CD4-positive, alpha-beta T cell treated with Interleukin-2 at 100 ng/mL for 4 hours (primary cell): ENCODE measurements around the gene ZNF85.
"Not testable (repeated sequence)": the region's sequence is repeated elsewhere in the genome, so short reads cannot be mapped to it uniquely, and the experiment has no call there.

Experiments used
- DNase-seq: peaks from one replicate; pipeline ENCODE4 v3.0.0-alpha.2; 2020; ENCODE audit warnings: low spot score

Gene ZNF85

GRCh38 chr19:20923077-20923871 lies at the start of gene ZNF85:
Gene ZNF85, plus strand, starts transcription at chr19:20923251. Its CDS starts 150 bp downstream, at chr19:20923401.
- DNase-seq: peak; percentile 95

DNA sequence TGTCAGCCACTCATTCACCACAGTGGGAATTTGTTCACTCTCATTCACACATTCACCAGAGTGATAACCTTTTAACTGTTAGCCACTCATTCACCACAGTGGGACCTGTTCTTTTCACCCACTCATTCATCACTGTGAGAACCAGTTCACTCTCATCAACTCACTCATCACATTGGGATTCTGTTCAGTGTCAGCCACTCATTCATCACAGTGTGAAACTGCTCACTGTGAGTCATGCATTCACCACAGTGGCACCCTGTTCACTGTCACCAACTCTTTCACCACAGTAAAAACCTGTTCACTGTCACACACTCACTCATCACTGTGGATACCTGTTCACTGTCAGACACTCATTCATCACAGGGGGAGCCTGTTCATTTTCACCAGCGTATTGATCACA lies 43.5 kb upstream of the ZNF85 start:
- DNase-seq: no peak

DNA sequence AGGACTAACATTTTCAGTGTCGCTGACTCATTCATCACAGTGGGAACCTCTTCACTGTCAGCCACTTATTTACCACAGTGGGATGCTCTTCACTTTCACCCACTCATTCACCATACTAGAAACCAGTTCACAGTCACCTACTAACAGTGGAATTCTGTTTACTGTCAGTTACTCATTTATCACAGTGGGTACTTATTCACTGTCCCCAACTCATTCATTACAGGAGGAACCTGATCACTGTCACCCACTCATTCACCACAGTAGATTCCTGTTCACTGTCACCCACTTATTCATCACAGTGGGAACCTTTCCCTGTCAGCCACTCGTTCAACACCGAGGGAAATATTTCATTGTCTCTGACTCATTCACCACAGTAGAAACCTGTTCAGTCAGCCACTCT lies 10.1 kb upstream of the ZNF85 start:
- no peak for DNase-seq

DNA sequence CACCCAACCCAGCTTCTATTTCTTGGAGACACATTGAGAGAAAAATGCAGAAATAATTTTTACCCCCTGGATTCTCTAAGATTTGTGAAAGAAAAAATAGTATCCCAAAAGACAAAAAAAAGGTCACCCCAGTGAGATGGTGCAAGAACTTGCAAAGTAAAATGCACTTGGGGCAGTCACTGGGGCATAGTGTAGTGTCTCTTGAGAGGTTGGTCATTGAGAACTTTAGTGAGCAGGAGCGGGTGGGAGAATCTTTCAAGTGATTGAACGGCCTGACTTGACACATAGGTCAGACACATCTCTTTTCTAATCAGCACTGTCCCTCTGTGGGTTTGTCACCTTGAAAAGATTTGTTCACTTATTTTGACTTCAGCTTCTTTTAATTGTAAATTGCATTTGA lies 2.4 kb downstream of the ZNF85 start:
- no peak for DNase-seq

DNA sequence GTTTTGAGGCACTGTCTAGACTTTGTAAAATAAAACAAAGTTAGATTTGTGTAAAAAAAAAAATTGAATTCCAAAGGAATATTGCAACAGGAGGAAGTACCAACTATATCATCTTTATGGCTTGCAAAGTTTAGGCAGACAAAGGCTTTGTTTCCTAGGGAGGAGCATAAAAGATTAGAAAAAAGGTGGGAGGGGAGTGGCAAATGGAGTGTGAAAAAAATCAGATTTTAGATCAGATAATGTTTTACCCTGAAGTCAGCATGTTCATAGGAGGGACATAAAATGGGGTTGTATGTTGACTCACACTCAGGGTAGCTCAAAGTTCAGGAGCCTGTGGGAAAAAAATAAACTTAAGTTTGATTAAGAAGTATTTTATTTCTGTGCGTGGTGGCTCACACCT lies 3.7 kb downstream of the ZNF85 start:
- DNase-seq: no peak

- DNase-seq: no peak
Observed at GRCh38 chr19:20928371-20928770, 5.3 kb downstream of the ZNF85 start.

DNA sequence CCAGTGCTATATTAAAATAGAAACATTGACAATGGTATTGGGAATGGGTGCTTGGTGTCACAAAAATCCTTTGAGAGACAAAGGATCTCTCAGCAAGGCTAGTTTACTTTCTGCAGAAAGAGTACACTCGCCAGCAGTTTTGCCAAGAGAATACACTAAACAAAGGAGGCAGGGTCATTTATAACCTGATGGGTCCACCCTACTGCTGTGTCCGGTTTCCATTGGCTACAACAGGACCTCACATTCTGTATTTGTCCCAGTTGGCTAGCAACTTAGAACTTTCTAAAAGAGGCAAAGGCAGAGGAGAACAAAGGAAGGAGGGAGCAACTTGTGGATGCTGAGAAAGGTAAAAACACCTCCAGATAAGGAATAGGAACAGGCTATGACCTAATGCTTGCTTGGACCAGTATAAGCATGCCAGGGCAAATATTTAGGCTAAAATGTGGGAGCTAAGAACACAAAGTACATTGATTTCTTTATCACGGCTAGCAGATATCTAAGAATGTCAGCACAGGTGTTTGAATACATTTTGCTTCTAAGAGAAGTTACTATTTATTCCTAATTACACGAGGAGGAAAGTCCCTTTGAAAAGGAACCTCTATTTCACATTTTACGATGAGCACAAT lies 13.4 kb downstream of the ZNF85 start:
- not testable (repeated sequence) for DNase-seq

GRCh38 chr19:20952561-20953095 lies 29.6 kb downstream of the ZNF85 start:
- not testable (repeated sequence) for DNase-seq

DNA sequence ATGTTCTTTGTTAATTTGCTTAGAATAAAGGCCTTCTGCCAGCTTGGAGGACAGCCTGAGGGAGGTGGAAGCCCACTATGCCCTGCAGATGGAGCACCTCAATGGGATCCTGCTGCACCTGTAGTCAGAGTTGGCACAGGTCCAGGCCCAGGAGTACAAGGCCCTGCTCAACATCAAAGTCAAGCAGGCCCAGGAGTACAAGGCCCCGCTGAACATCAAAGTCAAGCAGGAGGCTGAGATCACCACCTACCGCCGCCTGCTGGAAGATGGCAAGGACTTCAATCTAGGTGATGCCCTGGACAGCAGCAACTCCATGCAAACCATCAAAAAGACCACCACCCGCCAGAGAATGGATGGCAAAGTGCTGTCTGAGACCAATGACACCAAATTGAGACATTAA lies 41.7 kb downstream of the ZNF85 start:
- no peak for DNase-seq

DNA sequence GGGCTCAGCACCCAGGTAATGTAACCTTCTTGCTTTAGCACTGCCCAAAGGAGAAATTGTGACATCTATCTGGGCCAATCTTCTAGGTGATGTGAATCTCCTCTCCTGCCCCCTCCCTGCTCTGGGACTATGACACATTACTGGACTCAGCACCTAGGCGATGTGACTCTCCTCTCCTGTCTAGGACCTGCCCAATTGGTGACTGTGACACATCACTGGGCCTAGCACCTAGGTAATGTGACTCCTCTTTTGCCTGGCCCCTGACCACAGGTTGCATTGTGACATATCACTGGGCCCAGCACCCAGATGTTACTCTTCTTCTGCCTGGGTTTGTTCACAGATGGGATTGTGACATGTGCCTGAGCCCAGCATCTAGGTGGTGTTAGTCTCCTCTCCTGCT lies 45.0 kb downstream of the ZNF85 start:
- DNase-seq: no peak

DNA sequence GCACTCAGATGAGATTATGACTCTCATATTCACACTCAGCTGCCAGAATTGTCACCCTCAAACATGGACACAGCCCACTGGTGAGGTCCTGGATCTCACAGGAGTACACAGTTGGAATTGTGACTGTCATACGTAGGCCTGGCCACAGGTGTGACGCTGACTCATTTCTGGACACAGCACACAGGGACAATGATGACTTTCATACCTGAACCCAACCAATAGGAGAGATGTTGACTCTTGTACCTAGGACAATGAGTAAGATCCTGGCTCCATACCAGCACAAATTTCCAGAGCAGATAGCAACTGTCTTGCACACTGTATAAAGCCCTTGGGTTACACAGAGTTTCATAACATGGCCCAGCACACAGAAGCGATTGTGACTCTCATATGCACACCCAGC lies 46.4 kb downstream of the ZNF85 start:
- DNase-seq: no peak

DNA sequence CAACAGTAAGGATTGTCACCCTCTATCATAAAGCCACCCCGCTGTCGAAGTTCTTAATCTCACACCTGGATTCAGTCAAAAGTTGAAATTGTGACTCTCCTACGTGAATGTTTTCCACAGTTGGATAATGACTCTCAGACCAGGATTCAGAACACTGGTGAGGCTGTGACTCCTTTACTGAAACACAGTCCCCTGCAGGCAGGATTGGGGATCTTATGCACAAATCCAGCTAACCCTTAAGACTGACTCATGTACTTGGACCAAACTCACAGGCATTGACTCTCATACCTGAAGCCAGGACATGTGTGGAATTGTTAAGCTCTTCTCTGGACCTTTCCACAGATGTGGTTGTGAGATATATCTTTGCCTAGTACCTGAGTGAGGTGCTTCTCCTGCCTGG lies 46.8 kb downstream of the ZNF85 start:
- no peak for DNase-seq

- DNase-seq: not testable (repeated sequence)
Observed at GRCh38 chr19:20992788-20993187, 69.7 kb downstream of the ZNF85 start.

GRCh38 chr19:20999731-21000352 lies 76.8 kb downstream of the ZNF85 start:
- DNase-seq: peak; percentile 92
